PFSK-1 (cell line): ENCODE measurements around the gene WNK2.

Experiments
- FOXP2 ChIP-seq: optimal IDR thresholded peaks from 2 replicates; pipeline ENCODE3; 2011; ENCODE audit warnings: borderline replicate concordance, control low read depth, inconsistent platforms; ENCODE audit not compliant: insufficient read depth; ENCODE audit errors: extremely low read length, extremely low read depth
- POLR2AphosphoS5 ChIP-seq: IDR thresholded peaks from 2 replicates; pipeline ENCODE4 v1.6.1; 2012; ENCODE audit warnings: low read depth, mild to moderate bottlenecking, control low read depth, low read length, moderate library complexity
- REST ChIP-seq, 2 experiments: IDR thresholded peaks; 2 replicates each; pipeline versions ENCODE4 v1.6.1 to v1.8.0; 2011 to 2012; ENCODE audit warnings: low read depth in 2 of 2, low read length in 2 of 2, control low read depth in 1 of 2, inconsistent platforms in 1 of 2, mild to moderate bottlenecking in 1 of 2, moderate library complexity in 1 of 2; ENCODE audit not compliant: insufficient read depth in 1 of 2
- SIN3A ChIP-seq: IDR thresholded peaks from 2 replicates; pipeline ENCODE4 v1.6.1; 2012; ENCODE audit warnings: mild to moderate bottlenecking, low read length, moderate library complexity, borderline replicate concordance; ENCODE audit not compliant: insufficient read depth
- TAF1 ChIP-seq: IDR thresholded peaks from 2 replicates; pipeline ENCODE4 v1.6.1; 2012; ENCODE audit warnings: low read length, control low read depth, borderline replicate concordance; ENCODE audit not compliant: insufficient read depth

WNK2 gene

DNA sequence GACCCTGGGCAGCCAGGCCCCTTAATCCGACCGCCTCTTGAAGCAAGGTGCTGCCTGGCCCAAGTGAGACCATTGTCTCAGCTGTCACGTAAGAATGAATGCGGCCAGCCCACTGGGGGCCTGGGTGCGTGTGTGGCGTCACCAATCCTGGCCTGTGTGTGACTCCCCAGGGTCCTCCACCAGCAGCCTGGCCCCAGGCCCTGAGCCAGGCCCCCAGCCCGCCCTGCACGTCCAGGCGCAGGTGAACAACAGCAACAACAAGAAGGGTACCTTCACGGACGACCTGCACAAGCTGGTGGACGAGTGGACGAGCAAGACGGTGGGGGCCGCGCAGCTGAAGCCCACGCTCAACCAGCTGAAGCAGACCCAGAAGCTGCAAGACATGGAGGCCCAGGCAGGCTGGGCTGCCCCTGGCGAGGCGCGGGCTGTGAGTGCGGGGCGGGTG is 124.2 kb downstream of the WNK2 start:
- TF ChIP-seq POLR2AphosphoS5, result no peak
- no peak for TF ChIP-seq SIN3A
- no peak for TF ChIP-seq FOXP2
- TF ChIP-seq REST (IDR thresholded peaks at IDR 0.05; ENCODE audit: insufficient read depth in 1 of 2, low read depth in 2 of 2, low read length in 2 of 2), result no peak
- TF ChIP-seq TAF1, result no peak

GRCh38 chr9:93308676-93309075 is 124.7 kb downstream of the WNK2 start:
- TF ChIP-seq REST (IDR thresholded peaks at IDR 0.05; ENCODE audit: insufficient read depth in 1 of 2, low read depth in 2 of 2, low read length in 2 of 2), result no peak
- TF ChIP-seq TAF1, result no peak
- no peak for TF ChIP-seq SIN3A
- TF ChIP-seq FOXP2, result no peak
- no peak for TF ChIP-seq POLR2AphosphoS5

- no peak for TF ChIP-seq SIN3A
- TF ChIP-seq FOXP2, result no peak
- TF ChIP-seq POLR2AphosphoS5, result no peak
- no peak for TF ChIP-seq REST (IDR thresholded peaks at IDR 0.05; ENCODE audit: insufficient read depth in 1 of 2, low read depth in 2 of 2, low read length in 2 of 2)
- no peak for TF ChIP-seq TAF1
These were observed 126.0 kb downstream of the WNK2 start for GRCh38 chr9:93309889-93310425.

GRCh38 chr9:93315118-93315517 is 131.2 kb downstream of the WNK2 start:
- TF ChIP-seq POLR2AphosphoS5 (no peak), FOXP2 (no peak), REST (IDR thresholded peaks at IDR 0.05; ENCODE audit: insufficient read depth in 1 of 2, low read depth in 2 of 2, low read length in 2 of 2) (no peak), TAF1 (no peak), SIN3A (no peak)
